Omental fat pad (tissue), 4 donors: ENCODE measurements around the gene CAPN12. TPM values are rescaled to one million over a fixed set of nuclear protein-coding genes. Genes with fewer than 3 reads are reported as not detected.
"Not testable (repeated sequence)": the region's sequence is repeated elsewhere in the genome, so short reads cannot be mapped to it uniquely, and the experiment has no call there.

Source experiments
- ATAC-seq: fragments of 150-250 bp; one replicate; pipeline ENCODE4 v1.9.1; 2016; ENCODE audit warnings: mild to moderate bottlenecking, moderate library complexity; ENCODE audit not compliant: low FRiP score
- DNase-seq: peaks from one replicate; pipeline ENCODE4 v3.0.0-alpha.2; 2019; ENCODE audit warnings: low spot score
- total RNA-seq, 4 donors: library from RNA; depleted of rRNA; stranded (reverse); fragments of >200 nt; gene quantifications; one replicate each; pipeline ENCODE4 v1.1.0, GENCODE V29; 2016
- TF ChIP-seq, protein P1 (sequence below), 3 donors: fragments of 450-650 bp; IDR thresholded peaks; one replicate each; pipeline ENCODE4 v1.5.1; 2016 to 2017; ENCODE audit warnings: antibody characterized with exemption in 3 of 3, mild to moderate bottlenecking in 3 of 3, moderate library complexity in 2 of 3

Gene CAPN12
- total RNA-seq, 4 donors from 2014 or later, result 1.0 to 2.5 (median 1.4) TPM

DNA sequence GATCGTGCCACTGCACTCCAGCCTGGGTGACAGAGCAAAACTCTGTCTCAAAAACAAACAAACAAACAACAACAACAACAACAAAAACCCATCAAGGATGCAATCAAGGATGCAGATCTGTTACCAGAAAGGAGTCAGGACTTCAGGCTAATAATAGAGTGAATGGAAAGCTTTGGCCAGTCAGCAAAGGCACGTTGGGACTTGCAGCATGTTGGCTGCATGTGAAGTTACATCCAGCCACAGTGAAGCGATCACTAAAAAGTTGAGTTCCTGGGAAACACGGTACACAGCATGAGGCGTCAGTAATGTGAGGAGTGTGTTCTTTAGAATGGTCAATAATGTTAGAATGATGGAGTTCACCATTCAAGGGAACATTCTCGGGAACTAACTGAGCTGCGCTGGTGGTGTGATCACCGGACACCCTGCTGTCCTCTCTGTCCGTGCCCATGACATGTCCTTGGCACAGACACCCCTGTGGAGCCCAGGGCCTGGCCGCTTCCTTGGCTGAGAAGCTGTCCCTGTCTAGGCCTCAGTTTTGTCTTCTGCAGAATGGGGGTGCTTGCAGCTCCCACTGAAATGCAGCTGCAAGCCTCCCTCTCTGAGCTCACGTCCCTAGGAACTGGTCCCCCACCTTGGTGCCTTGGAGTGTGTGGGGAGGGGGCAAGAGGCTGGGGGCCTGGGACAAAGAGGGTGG is 42.4 kb upstream of the CAPN12 start:
- TF ChIP-seq, protein P1, sequence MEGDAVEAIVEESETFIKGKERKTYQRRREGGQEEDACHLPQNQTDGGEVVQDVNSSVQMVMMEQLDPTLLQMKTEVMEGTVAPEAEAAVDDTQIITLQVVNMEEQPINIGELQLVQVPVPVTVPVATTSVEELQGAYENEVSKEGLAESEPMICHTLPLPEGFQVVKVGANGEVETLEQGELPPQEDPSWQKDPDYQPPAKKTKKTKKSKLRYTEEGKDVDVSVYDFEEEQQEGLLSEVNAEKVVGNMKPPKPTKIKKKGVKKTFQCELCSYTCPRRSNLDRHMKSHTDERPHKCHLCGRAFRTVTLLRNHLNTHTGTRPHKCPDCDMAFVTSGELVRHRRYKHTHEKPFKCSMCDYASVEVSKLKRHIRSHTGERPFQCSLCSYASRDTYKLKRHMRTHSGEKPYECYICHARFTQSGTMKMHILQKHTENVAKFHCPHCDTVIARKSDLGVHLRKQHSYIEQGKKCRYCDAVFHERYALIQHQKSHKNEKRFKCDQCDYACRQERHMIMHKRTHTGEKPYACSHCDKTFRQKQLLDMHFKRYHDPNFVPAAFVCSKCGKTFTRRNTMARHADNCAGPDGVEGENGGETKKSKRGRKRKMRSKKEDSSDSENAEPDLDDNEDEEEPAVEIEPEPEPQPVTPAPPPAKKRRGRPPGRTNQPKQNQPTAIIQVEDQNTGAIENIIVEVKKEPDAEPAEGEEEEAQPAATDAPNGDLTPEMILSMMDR (IDR thresholded peaks at IDR 0.05), result no peak
- no peak for ATAC-seq
- DNase-seq, result no peak

DNA sequence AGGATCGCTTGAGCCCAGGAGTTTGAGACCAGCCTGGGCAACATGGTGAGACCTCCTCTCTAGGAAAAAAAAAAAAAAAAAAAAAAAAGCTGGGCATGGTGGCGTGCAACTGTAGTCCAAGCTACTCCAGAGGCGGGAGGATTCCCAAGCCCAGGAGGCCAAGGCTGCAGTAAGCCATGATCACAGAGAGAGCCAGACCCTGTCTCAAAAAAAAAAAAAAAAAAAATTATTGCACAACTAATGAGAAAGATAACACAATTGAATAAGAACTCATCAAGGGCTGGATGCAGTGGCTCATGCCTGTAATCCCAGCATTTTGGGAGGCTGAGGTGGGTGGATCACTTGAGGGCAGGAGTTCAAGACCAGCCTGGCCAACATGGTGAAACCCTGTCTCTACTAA is 41.8 kb upstream of the CAPN12 start:
- ATAC-seq, result not testable (repeated sequence)

DNA sequence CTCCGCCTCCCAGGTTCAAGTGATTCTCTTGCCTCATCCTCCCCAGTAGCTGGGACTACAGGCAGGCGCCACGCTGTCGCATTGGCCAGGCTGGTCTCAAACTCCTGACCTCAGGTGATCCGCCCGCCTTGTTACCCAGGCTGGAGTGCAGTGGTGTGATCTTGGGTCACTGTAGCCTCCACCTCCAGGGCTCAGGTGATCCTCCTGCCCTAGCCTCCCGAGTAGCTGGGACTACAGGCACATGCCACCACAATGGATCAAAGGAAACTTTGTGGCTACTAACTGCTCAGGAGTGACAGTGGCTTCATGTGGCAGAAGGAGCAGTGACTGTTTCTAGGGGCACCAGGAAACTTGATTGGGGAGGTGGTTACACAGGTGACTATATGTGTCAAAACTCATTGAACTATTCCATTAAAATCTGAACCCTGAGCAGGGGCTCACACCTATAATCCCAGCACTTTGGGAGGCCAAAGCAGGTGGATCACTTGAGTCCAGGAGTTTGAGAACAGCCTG is 41.0 kb upstream of the CAPN12 start:
- ATAC-seq (no peak), DNase-seq (no peak)
- TF ChIP-seq, protein P1 (IDR thresholded peaks at IDR 0.05), result no peak

More for the DNA sequence above, 41.8 kb upstream of the CAPN12 start:
- DNase-seq, result not testable (repeated sequence)

DNA sequence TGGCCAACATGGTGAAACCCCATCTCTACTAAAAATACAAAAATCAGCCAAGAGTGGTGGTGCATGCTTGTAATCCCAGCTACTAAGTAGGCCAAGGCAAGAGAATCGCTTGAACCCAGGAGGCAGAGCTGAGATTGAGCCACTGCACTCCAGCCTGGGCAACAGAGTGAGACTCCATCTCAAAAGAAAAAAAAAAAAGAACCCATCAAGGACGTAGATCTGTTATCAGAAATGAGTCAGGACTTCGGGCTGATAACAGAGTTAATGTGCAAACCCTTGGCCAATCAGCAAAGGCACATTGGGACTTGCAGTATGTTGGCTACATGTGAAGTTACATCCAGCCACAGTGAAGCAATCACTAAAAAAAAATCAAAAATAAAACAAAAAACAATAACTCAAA is 40.0 kb upstream of the CAPN12 start:
- no peak for ATAC-seq
- no peak for DNase-seq
- TF ChIP-seq, protein P1 (IDR thresholded peaks at IDR 0.05), result no peak

DNA sequence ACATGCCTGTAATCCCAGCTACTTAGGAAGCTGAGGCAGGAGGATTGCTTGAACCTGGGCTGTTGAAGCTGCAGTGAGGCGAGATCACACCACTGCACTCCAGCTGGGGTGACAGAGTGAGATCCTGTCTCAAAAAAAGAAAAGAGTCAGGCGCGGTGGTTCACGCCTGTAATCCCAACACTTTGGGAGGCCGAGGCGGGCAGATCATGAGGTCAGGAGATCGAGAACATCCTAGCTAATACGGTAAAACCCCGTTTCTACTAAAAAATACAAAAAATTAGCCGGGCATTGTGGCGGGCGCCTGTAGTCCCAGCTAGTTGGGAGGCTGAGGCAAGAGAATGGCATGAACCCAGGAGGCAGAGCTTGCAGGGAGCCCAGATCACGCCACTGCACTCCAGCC is 37.9 kb upstream of the CAPN12 start:
- DNase-seq, ATAC-seq: not testable (repeated sequence)

DNA sequence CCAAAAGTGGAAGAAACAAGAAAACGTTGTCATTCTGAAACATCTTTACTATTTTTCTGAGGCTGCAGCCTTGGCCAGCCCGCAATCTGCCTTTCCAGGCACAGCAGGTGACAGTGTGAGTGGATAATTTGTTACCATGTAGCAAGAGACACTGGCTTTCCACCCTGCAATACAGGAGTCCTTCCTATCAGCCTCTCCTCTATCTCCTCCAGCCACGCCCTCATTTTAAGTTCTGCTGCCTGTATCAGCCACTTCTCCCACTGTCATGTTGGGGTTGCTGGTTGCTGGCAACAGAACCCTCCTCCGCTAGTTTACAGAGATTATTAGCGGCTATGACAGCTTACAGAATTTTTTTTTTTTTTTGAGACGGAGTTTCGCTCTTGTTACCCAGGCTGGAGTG is 36.8 kb upstream of the CAPN12 start:
- DNase-seq (no peak), ATAC-seq (no peak)
- TF ChIP-seq, protein P1 (IDR thresholded peaks at IDR 0.05), result no peak

DNA sequence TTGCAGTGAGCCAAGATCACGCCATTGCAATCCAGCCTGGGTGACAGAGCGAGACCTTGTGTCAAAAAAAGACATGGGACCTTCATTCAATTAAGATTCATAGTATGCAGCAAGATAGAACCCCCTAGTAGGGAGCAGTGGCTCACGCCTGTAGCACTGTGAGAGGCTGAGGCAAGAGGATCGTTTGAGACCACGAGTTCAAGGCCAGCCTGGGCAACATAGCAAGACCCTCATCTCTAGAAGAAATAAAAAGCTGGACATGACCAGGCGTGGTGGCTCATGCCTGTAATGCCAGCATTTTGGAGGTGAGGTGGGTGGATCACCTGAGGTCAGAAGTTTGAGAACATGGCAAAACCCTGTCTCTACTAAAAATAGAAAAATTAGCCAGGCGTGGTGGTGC is 36.2 kb upstream of the CAPN12 start:
- TF ChIP-seq, protein P1 (IDR thresholded peaks at IDR 0.05), result no peak
- DNase-seq, result no peak
- ATAC-seq, result no peak

DNA sequence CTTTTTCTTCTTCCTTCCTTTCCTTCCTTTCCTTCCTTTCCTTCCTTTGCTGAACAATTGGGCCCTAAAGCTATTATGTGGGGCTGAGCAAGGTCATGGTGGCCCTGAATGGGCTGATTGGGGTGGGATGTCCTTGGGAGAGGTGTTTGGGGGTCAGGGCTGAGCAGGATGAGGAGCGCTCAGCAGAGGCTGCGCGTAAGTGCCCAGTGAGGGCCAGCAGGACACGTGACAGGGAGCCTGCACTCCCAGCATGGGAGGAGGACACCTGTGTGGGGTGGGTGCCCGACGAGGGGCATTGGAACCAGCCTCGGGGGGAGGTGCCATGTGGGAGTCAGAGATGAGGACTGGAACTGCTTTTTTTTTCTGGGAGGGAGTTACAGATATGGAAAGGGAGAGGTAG is 34.5 kb upstream of the CAPN12 start:
- no peak for ATAC-seq
- no peak for DNase-seq
- TF ChIP-seq, protein P1 (IDR thresholded peaks at IDR 0.05), result no peak
